HFF-Myc (cell line): ENCODE data around the gene NELFB.

ENCODE experiments used
- DNase-seq: peaks from one replicate; pipeline ENCODE4 v3.0.0-alpha.2; 2011; ENCODE audit warnings: low read depth; ENCODE audit errors: extremely low read depth
- H3K4me3 ChIP-seq: replicated peaks from 2 replicates; pipeline ENCODE4 v1.5.1; 2011; ENCODE audit warnings: low read depth, mild to moderate bottlenecking, control low read depth, low read length
- CTCF ChIP-seq: IDR thresholded peaks from 2 replicates; pipeline ENCODE4 v1.5.1; 2012; ENCODE audit warnings: mild to moderate bottlenecking, low read depth, low read length, control low read depth; ENCODE audit errors: missing control alignments

NELFB gene

GRCh38 chr9:137315581-137316011 is 60.5 kb downstream of the NELFB start:
- H3K4me3 ChIP-seq, result no peak overlapping the region

DNA sequence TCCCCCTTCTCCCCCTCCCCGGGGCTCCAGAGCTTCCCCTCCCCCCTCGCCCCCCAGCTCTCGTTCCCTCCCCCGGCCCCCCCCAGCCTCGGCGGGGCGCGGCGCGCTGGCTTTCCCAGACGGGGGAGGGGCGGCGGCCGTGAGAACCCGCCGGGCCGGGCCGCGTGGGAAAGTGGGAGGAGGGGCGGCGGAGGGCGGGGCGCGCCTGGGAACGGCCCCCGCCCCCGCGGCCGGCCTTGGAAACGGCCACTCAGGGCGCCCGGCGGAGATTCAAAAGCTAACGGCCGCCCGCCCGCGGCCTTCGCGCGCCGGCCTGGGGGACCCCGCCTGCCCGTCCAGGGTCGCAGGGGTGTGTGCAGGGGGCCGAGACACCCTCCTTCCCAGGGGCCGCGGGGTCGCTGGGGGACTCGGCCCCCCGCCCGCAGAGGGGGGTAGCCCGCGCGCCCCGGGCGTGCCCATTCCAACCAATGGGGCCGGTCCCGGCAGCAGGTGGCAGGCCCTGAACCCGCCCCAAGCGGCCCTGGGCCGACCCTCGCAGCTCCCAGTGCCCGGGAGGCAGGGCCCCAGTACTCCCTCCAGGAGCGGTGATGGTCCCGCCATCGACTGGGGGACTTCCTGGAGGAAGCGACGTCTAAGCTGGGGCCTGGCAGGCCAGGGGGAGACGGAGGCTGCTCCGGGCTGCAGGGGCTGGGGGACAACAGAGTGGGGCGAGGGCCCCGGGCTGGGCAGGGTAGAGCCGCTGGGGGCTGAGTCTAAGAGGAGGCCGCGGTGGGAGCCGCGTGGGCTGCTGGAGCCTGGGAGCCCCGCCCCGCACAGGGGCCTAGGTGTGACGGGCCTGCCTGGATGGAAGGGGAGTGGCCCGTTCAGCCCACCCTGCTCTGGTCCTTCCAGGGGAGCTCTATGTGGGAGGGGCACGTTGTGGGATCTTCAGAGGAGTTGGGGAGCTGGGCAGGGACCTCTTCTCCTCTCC is 61.2 kb downstream of the NELFB start:
- H3K4me3 ChIP-seq, result 0 out of 2 replicates have a peak overlapping the region, but pooled peaks have one; percentile 21
- no peak for DNase-seq
- TF ChIP-seq CTCF, result no peak

More at GRCh38 chr9:137315581-137316011, 60.5 kb downstream of the NELFB start:
- TF ChIP-seq CTCF, result no peak
- no peak for DNase-seq

GRCh38 chr9:137317021-137317717 is 62.0 kb downstream of the NELFB start:
- H3K4me3 ChIP-seq, result no peak overlapping the region
- no peak for DNase-seq
- TF ChIP-seq CTCF, result no peak

- no peak for TF ChIP-seq CTCF
- H3K4me3 ChIP-seq, result no peak overlapping the region
- DNase-seq, result no peak
These were observed 62.8 kb downstream of the NELFB start for GRCh38 chr9:137317718-137318511.

GRCh38 chr9:137318602-137319001 is 63.5 kb downstream of the NELFB start:
- TF ChIP-seq CTCF, result no peak
- no peak for DNase-seq
- no peak overlapping the region for H3K4me3 ChIP-seq

DNA sequence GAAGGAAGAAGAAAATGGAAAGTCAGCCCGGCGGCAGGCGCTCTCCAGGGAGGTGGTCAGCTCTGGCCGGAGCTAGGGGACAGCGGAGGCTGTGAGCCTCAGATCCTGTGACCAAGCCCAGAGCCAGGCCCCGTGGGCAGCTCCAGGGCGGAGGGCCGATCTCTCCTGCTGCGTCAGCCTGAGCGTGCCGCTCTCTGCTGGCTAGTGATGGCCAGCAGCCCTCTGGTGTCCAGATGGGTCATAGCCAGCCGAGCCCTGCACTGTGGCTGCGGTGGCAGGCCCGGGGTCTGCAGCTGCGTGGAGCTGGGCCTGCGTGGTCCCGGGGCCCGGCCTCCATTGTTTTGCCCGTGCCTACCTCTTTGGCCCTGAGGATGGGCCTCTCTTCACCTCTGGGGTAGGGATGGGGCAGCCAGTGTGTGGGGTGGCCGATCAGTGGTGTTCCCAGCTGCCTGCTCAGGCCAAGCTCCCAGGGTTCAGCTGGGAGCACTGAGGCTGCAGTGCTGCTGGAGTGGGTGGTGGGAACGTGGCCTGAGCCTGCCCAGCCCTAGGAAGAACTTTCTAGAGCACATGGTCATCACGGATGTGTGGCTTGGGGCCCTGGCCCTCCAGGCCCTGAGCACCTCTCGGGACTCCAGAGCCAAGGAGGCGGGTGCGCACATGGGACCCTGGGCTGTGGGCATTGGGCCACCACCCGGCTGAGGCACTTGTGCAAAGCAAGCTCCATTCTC is 64.0 kb downstream of the NELFB start:
- no peak overlapping the region for H3K4me3 ChIP-seq
- peak; percentile 27 for TF ChIP-seq CTCF
- no peak for DNase-seq
